Ovary (tissue), 9 donors: Measurements from ENCODE around the gene EPN1. TPM values are rescaled to one million over a fixed set of nuclear protein-coding genes. Genes with fewer than 3 reads are reported as not detected.

ENCODE experiments used
- DNase-seq, 5 donors: peaks; one replicate each; pipeline ENCODE4 v3.0.0-alpha.2; 2019 to 2020
- H3K27ac ChIP-seq, 2 donors: fragments of 200-600 bp; one replicate each; pipeline versions ENCODE4 v1.5.1 to v1.8.0; 2019 to 2022
- H3K27me3 ChIP-seq: fragments of 200-600 bp; one replicate; pipeline ENCODE4 v1.8.0; 2022
- H3K36me3 ChIP-seq: fragments of 200-600 bp; sonication (generic); one replicate; pipeline ENCODE4 v1.5.1; 2019
- H3K4me1 ChIP-seq: one replicate; pipeline ENCODE4 v1.8.1; 2013; ENCODE audit warnings: mild to moderate bottlenecking, moderate library complexity; ENCODE audit not compliant: insufficient read depth
- H3K4me3 ChIP-seq: fragments of 200-600 bp; sonication (generic); one replicate; pipeline ENCODE4 v1.5.1; 2017
- H3K9me3 ChIP-seq, 2 donors: fragments of 200-600 bp in 1 of 2; sonication (generic) in 1 of 2; one replicate each; pipeline versions ENCODE4 v1.5.1 to v1.8.1; 2013 to 2019; ENCODE audit warnings: mild to moderate bottlenecking in 1 of 2, moderate library complexity in 1 of 2
- EP300 ChIP-seq: sonication (generic); formaldehyde crosslinking; IDR thresholded peaks from one replicate; pipeline ENCODE4 v1.6.1; 2017; ENCODE audit warnings: antibody characterized with exemption
- POLR2A ChIP-seq: fragments of 450-650 bp; IDR thresholded peaks from one replicate; pipeline ENCODE4 v1.6.1; 2017; ENCODE audit warnings: antibody characterized with exemption, mild to moderate bottlenecking, moderate library complexity
- WGBS, 3 donors: extraction: QIAGEN DNeasy Blood & Tissue Kit in 1 of 3; methylation state at CpG; one replicate each; pipeline versions ENCODE4 v1.1.5 to v1.1.7; 2013 to 2017; 5-methylcytosine and 5-hydroxymethylcytosine counted together
- intact Hi-C, 4 donors: fragments of 100-400 bp; cut with DNase I; formaldehyde crosslinking; loops; one replicate each; pipeline versions ENCODE4 v1.11.0 to v1.15.1; 2022 to 2023
- polyA plus RNA-seq, 2 donors: library from polyadenylated mRNA; stranded (reverse); fragments of 200-250 nt in 1 of 2; fragments of 350-450 nt in 1 of 2; fragmentation: Illumina TruSeq in 1 of 2; extraction: RNeasy Lipid Tissue Mini Kit (QIAGEN cat#74804) in 1 of 2; gene quantifications; one replicate each; pipeline ENCODE4 v1.2.3, GENCODE V29; 2013 to 2014
- total RNA-seq, 7 donors: library from RNA; depleted of rRNA in 2 of 7; stranded (reverse); fragments of >200 nt in 2 of 7; fragmentation: NEBNext Ultra II Directional in 3 of 7; extraction: Animal tissue kit (Norgen Biotek cat#: 25700) in 3 of 7; gene quantifications; one replicate each; pipeline versions ENCODE4 v1.1.0 to v1.2.4, GENCODE V29; 2016 to 2023
- TF ChIP-seq, protein P1 (sequence below), 3 donors: fragments of 450-650 bp in 2 of 3; fragments of 200-600 bp in 1 of 3; IDR thresholded peaks; one replicate each; pipeline versions ENCODE4 v1.5.1 to v1.8.0; 2016 to 2022; ENCODE audit warnings: antibody characterized with exemption in 3 of 3, mild to moderate bottlenecking in 1 of 3
- donor health status: DM: no; HTN: no; CAD: no; lungs with moderate emphysema.
- donor health status: DM: no; HTN: no; CAD: no.
- donor health status: Bipolar disorder and iron deficiency.
- donor health status: DM: yes; HTN: yes; CAD: no.
- donor health status: DM: no; HTN: no; CAD: no.
- donor health status: DM: yes; HTN: yes; CAD: no.

EPN1 gene
- total and polyA plus RNA-seq, 9 donors: 11.0 to 187 (median 116) TPM

DNA sequence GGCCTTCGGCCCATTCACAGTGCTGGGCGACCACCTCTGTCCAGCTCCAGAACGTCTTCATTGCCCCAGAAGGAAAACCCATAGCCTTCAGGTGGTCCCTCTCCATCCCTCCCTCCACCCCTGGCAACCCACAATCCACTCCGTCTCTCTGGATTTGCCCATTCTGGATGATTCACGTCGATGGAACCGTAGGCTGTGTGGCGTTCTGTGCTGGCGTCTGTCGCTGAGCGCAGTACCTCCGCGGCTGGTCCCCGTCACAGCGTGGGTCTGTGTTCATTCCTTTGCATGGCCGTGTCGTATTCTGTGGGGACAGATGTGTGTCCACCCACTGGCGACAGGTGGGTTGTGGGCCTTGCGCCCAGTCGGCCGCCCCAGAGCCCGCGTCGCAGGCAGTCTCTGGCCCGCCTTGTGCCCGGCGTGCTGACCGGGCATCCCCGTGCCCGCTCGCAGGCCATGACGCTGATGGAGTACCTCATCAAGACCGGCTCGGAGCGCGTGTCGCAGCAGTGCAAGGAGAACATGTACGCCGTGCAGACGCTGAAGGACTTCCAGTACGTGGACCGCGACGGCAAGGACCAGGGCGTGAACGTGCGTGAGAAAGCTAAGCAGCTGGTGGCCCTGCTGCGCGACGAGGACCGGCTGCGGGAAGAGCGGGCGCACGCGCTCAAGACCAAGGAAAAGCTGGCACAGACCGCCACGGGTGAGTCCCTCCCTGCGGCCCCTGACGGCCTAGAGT is 10.1 kb downstream of the EPN1 start:
- H3K27me3 ChIP-seq: no peaks in the 10 kb centered on the region
- no peak overlapping the region for H3K27ac ChIP-seq
- H3K9me3 ChIP-seq: no peaks in the 10 kb centered on the region
- WGBS, 3 donors: 92 to 94% (median 93%) methylated on average over 60 of the region's 60 CpGs
- intact Hi-C loops: no loop called here
- no peaks in the 10 kb centered on the region for H3K36me3 ChIP-seq
- DNase-seq: peak in 1 of 5 donors; percentile 22
- no peak for TF ChIP-seq EP300
- TF ChIP-seq, protein P1, sequence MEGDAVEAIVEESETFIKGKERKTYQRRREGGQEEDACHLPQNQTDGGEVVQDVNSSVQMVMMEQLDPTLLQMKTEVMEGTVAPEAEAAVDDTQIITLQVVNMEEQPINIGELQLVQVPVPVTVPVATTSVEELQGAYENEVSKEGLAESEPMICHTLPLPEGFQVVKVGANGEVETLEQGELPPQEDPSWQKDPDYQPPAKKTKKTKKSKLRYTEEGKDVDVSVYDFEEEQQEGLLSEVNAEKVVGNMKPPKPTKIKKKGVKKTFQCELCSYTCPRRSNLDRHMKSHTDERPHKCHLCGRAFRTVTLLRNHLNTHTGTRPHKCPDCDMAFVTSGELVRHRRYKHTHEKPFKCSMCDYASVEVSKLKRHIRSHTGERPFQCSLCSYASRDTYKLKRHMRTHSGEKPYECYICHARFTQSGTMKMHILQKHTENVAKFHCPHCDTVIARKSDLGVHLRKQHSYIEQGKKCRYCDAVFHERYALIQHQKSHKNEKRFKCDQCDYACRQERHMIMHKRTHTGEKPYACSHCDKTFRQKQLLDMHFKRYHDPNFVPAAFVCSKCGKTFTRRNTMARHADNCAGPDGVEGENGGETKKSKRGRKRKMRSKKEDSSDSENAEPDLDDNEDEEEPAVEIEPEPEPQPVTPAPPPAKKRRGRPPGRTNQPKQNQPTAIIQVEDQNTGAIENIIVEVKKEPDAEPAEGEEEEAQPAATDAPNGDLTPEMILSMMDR (IDR thresholded peaks at IDR 0.05): no peak
- TF ChIP-seq POLR2A: no peak
- H3K4me1 ChIP-seq: peaks cover 15% of the 10 kb centered on the region
- no peak overlapping the region for H3K4me3 ChIP-seq

DNA sequence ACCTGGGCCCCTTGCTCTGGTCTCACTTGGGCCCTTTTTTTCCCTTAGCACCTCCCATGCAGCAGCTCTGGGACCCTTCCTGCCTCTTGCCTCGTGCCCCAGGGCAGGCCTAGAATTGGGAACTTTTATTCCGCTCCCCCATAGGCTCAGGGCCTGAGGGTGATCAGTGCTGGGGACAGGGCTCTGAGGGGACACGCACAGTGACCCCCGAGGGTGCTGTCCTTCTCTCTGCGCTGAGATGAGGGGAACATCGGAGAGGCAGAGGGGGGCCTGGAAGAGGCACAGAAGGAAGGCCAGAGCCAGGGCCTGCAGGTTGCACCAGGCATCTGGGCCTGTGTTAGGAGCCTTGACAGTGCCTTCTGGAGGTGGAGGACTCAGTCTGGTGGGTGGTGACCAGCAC is 10.8 kb downstream of the EPN1 start:
- DNase-seq: no peak
- no peaks in the 10 kb centered on the region for H3K9me3 ChIP-seq
- H3K27ac ChIP-seq: no peak overlapping the region
- peaks cover 8% of the 10 kb centered on the region for H3K4me1 ChIP-seq
- no peaks in the 10 kb centered on the region for H3K36me3 ChIP-seq
- TF ChIP-seq, protein P1 (IDR thresholded peaks at IDR 0.05): no peak
- TF ChIP-seq EP300 (no peak), POLR2A (no peak)
- WGBS, 3 donors: 90 to 98% (median 90%) methylated on average over 6 of the region's 6 CpGs
- intact Hi-C loops: no loop called here
- no peak overlapping the region for H3K4me3 ChIP-seq
- H3K27me3 ChIP-seq: no peaks in the 10 kb centered on the region

DNA sequence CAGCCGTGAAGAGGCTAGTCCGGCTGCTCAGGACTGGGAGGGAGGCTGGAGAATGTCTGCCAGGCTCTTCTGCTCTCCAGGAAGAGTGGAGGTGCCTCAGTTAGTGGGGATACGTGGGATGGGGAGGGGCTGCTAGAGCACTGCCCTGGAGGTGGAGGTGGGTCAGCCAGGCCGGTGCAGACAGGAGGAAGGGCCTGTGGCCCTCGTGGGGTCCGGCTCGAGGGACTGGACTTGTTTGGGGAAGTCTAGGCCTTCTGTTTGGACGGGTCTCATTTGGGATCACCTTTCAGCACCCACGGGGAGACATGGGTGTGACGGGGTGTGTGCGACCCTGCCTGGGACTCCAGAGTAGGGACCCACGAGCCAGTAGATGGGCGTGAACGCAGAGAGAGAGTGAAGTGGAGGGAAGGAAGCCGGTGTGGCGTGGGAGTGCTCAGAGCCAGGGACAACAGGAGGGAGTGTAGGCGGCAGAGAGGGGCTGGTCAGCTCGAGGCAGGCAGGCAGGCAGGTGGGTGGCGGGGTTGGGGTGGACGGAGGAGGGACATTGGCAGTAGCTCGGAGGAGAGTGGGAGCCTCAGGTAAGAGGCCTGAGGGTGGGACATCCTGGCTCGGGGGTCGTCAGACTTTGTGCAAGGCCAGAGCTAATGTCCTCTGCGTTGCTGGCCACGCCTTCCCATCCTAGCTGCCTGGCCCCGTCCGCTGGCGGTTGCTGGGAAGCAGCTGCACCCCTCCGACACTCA is 11.5 kb downstream of the EPN1 start:
- H3K27me3 ChIP-seq: no peaks in the 10 kb centered on the region
- no peak overlapping the region for H3K4me3 ChIP-seq
- 71 to 79% (median 78%) methylated on average over 29 of the region's 29 CpGs for WGBS, 3 donors
- peaks cover 3% of the 10 kb centered on the region for H3K4me1 ChIP-seq
- DNase-seq: peak in 1 of 5 donors; percentile 8
- H3K36me3 ChIP-seq: no peaks in the 10 kb centered on the region
- no peaks in the 10 kb centered on the region for H3K9me3 ChIP-seq
- H3K27ac ChIP-seq: no peak overlapping the region
- TF ChIP-seq POLR2A (no peak), EP300 (no peak)
- TF ChIP-seq, protein P1 (IDR thresholded peaks at IDR 0.05): no peak
- intact Hi-C loops: no loop called here

DNA sequence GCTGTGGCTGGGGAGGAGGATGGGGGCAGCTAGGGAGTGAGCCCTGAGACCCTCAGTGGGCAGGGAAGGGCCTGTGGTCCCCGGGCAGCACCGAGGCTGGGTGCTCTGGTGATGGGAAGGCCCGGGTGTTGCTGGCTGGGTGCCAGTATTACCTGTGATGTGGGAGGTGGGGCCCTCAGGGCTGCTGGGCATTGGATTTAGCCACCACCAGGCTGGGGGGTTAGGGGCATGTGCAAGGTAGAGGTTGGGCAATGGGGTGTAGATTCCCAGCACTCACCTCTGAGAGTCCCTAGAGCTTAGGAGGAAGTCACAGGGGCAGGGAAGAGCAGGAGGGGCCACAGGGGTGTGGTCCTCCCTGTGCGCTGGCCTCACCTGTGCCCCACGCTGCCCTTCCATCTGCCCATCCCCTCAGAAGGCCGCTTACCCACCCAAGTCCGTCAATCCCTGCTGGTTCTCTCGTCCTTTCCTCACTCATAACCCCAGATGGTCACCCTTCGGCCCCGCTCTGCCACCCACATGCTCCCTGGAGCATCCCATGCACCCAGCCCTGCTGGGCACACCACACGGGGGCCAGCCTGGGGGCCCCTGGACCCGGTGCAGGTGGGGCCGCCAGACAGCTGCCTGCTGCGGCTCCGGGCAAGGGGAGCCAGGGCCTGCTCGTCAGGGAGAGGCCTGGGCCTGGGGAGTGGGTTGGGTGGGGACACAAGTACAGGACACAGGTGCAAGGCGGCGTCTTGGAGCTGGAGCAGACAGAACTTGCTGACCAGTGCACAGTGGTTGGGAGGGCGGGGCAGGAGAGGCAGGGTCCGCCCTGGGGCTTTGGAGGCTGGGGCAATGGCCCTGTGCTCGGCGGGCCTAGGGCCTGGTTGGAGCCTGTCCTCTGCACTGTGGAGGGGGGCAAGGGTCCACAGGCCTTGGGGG is 12.5 kb downstream of the EPN1 start:
- no peaks in the 10 kb centered on the region for H3K27me3 ChIP-seq
- H3K9me3 ChIP-seq: no peaks in the 10 kb centered on the region
- H3K27ac ChIP-seq: no peak overlapping the region
- TF ChIP-seq POLR2A (no peak), EP300 (no peak)
- TF ChIP-seq, protein P1 (IDR thresholded peaks at IDR 0.05): no peak
- no peaks in the 10 kb centered on the region for H3K36me3 ChIP-seq
- DNase-seq: peak in 2 of 5 donors; percentile 26 to 42
- no peak overlapping the region for H3K4me3 ChIP-seq
- intact Hi-C loops: no loop called here
- WGBS, 3 donors: 86 to 88% (median 87%) methylated on average over 22 of the region's 22 CpGs
- no peaks in the 10 kb centered on the region for H3K4me1 ChIP-seq
